Cardiac muscle cell (in vitro differentiated cells and primary cell): ENCODE data around the gene TMA7B. TPM values are rescaled to one million over a fixed set of nuclear protein-coding genes. Genes with fewer than 3 reads are reported as not detected.

Source experiments
- DNase-seq, 2 donors: peaks; one replicate each; pipeline versions ENCODE4 v3.0.0 to v3.0.0-alpha.2; 2010 to 2017; ENCODE audit warnings: low read depth in 1 of 2, low spot score in 1 of 2
- H3K27ac ChIP-seq: fragments of 200-600 bp; sonication (generic); 2 replicates; pipeline ENCODE4 v1.5.1; 2016
- H3K27me3 ChIP-seq: fragments of 200-600 bp; sonication (generic); 2 replicates; pipeline ENCODE4 v1.6.0; 2016; ENCODE audit warnings: control low read depth
- H3K36me3 ChIP-seq: fragments of 200-600 bp; sonication (generic); 2 replicates; pipeline ENCODE4 v1.5.1; 2016; ENCODE audit warnings: control low read depth
- H3K4me1 ChIP-seq: fragments of 200-600 bp; sonication (generic); 2 replicates; pipeline ENCODE4 v1.8.1; 2017; ENCODE audit warnings: low read depth, mild to moderate bottlenecking, mixed run types
- H3K4me3 ChIP-seq: fragments of 200-600 bp; sonication (generic); 2 replicates; pipeline ENCODE4 v1.5.1; 2016; ENCODE audit warnings: mild to moderate bottlenecking
- H3K9me3 ChIP-seq: fragments of 200-600 bp; sonication (generic); 2 replicates; pipeline ENCODE4 v1.5.1; 2017; ENCODE audit warnings: low read depth, mild to moderate bottlenecking, control low read depth
- CTCF ChIP-seq: IDR thresholded peaks from 2 replicates; pipeline ENCODE4 v1.5.1; 2012; ENCODE audit warnings: low read depth, mild to moderate bottlenecking, low read length
- polyA plus RNA-seq: library from polyadenylated mRNA; unstranded; fragments of >200 nt; fragmentation: Nextera tagmentation; extraction: Ambion mirVana; gene quantifications from 2 replicates; pipeline ENCODE4 v1.2.1, GENCODE V29; 2016
- total RNA-seq: library from RNA; depleted of rRNA; stranded (reverse); fragments of >200 nt; gene quantifications from 2 replicates; pipeline ENCODE4 v1.2.3, GENCODE V29; 2016

TMA7B gene
- total and polyA plus RNA-seq, 2 experiments from 2014 or later, result not detected

- no peaks in the 10 kb centered on the region for H3K9me3 ChIP-seq
- H3K27ac ChIP-seq, result no peak overlapping the region
- no peak overlapping the region for H3K4me3 ChIP-seq
- H3K36me3 ChIP-seq, result no peaks in the 10 kb centered on the region
- DNase-seq, result no peak
- TF ChIP-seq CTCF, result no peak
- no peaks in the 10 kb centered on the region for H3K27me3 ChIP-seq
- H3K4me1 ChIP-seq, result no peaks in the 10 kb centered on the region
Measured at GRCh38 chr22:39923696-39924095, 36.5 kb upstream of the TMA7B start.

GRCh38 chr22:39924286-39924685, 35.9 kb upstream of the TMA7B start:
- Histone ChIP-seq H3K27ac (no peak overlapping the region), H3K36me3 (no peaks in the 10 kb centered on the region), H3K4me3 (no peak overlapping the region), H3K4me1 (no peaks in the 10 kb centered on the region), H3K9me3 (no peaks in the 10 kb centered on the region), H3K27me3 (no peaks in the 10 kb centered on the region)
- no peak for TF ChIP-seq CTCF
- no peak for DNase-seq

GRCh38 chr22:39925273-39925672, 34.9 kb upstream of the TMA7B start:
- Histone ChIP-seq H3K4me1 (no peaks in the 10 kb centered on the region), H3K36me3 (no peaks in the 10 kb centered on the region), H3K9me3 (no peaks in the 10 kb centered on the region), H3K27ac (no peak overlapping the region), H3K27me3 (no peaks in the 10 kb centered on the region), H3K4me3 (no peak overlapping the region)
- no peak for DNase-seq
- TF ChIP-seq CTCF, result no peak

GRCh38 chr22:39925909-39926679, 34.1 kb upstream of the TMA7B start:
- H3K27me3 ChIP-seq, result no peaks in the 10 kb centered on the region
- no peak for DNase-seq
- H3K4me3 ChIP-seq, result no peak overlapping the region
- no peaks in the 10 kb centered on the region for H3K36me3 ChIP-seq
- H3K27ac ChIP-seq, result no peak overlapping the region
- no peaks in the 10 kb centered on the region for H3K9me3 ChIP-seq
- TF ChIP-seq CTCF, result no peak
- no peaks in the 10 kb centered on the region for H3K4me1 ChIP-seq

GRCh38 chr22:39926753-39927152, 33.4 kb upstream of the TMA7B start:
- Histone ChIP-seq H3K36me3 (no peaks in the 10 kb centered on the region), H3K4me3 (no peak overlapping the region), H3K27me3 (no peaks in the 10 kb centered on the region), H3K9me3 (no peaks in the 10 kb centered on the region), H3K4me1 (no peaks in the 10 kb centered on the region), H3K27ac (no peak overlapping the region)
- no peak for DNase-seq
- TF ChIP-seq CTCF, result no peak
